Kidney (tissue), 14 donors: ENCODE measurements around the gene FBXO24. TPM values are rescaled to one million over a fixed set of nuclear protein-coding genes. Genes with fewer than 3 reads are reported as not detected.

Experiments
- DNase-seq, 5 donors: peaks; one replicate each; pipeline ENCODE4 v3.0.0-alpha.2; 2013 to 2020
- FAIRE-seq: peaks from 2 replicates; lab custom pipeline; 2012; peaks lifted over from hg19 to GRCh38; lab: Jason Lieb, UNC
- H3K27ac ChIP-seq, 2 donors: one replicate each; pipeline ENCODE4 v1.7.0; 2013; ENCODE audit warnings: low read depth in 2 of 2, low read length in 2 of 2, inconsistent platforms in 1 of 2
- H3K27me3 ChIP-seq: one replicate; pipeline ENCODE4 v1.7.1; 2013; ENCODE audit warnings: low read length, inconsistent platforms; ENCODE audit not compliant: control insufficient read depth, insufficient read depth
- H3K36me3 ChIP-seq, 3 donors: one replicate each; pipeline versions ENCODE4 v1.7.0 to v1.7.1; 2013; ENCODE audit warnings: low read length in 3 of 3, control low read depth in 1 of 3, inconsistent platforms in 1 of 3; ENCODE audit not compliant: insufficient read depth in 3 of 3, control insufficient read depth in 2 of 3
- H3K4me1 ChIP-seq, 3 donors: one replicate each; pipeline versions ENCODE4 v1.7.0 to v1.7.1; 2013; ENCODE audit warnings: low read length in 3 of 3, inconsistent platforms in 1 of 3, low read depth in 1 of 3; ENCODE audit not compliant: control insufficient read depth in 2 of 3, insufficient read depth in 2 of 3
- H3K4me3 ChIP-seq, 3 donors: one replicate each; pipeline versions ENCODE4 v1.7.0 to v1.8.1; 2013; ENCODE audit warnings: low read length in 3 of 3, control low read depth in 1 of 3, inconsistent platforms in 1 of 3
- H3K9ac ChIP-seq, 3 donors: one replicate each; pipeline versions ENCODE4 v1.7.0 to v1.7.1; 2013; ENCODE audit warnings: low read length in 3 of 3, control low read depth in 1 of 3, inconsistent platforms in 1 of 3
- H3K9me3 ChIP-seq, 3 donors: one replicate each; pipeline versions ENCODE4 v1.7.0 to v1.7.1; 2013; ENCODE audit warnings: low read length in 3 of 3, control low read depth in 1 of 3, inconsistent platforms in 1 of 3; ENCODE audit not compliant: control insufficient read depth in 2 of 3, insufficient read depth in 1 of 3
- CTCF ChIP-seq: IDR thresholded peaks from 3 replicates; pipeline ENCODE4 v1.5.1; 2012; ENCODE audit warnings: mild to moderate bottlenecking, moderate library complexity, borderline replicate concordance; ENCODE audit not compliant: insufficient read depth; ENCODE audit errors: extremely low read depth
- intact Hi-C: fragments of 100-400 bp; cut with DNase I; formaldehyde crosslinking; loops from one replicate; pipeline ENCODE4 v1.11.1; 2022
- polyA plus RNA-seq: library from polyadenylated mRNA; stranded (reverse); fragments of 350-450 nt; fragmentation: Illumina TruSeq; extraction: RNeasy Lipid Tissue Mini Kit (QIAGEN cat#74804); gene quantifications from one replicate; pipeline ENCODE4 v1.2.3, GENCODE V29; 2014; ENCODE audit warnings: low read depth, low replicate concordance; ENCODE audit not compliant: insufficient read depth
- total RNA-seq: library from RNA; stranded (reverse); fragmentation: NEBNext Ultra II Directional; extraction: Animal tissue kit (Norgen Biotek cat#: 25700); gene quantifications from one replicate; pipeline ENCODE4 v1.2.1, GENCODE V29; 2021
- donor health status: control.
- donor health status: control.
- donor health status: control.
- donor health status: control.
- donor health status: control.
- donor health status: DM: yes; HTN: yes; CAD: no.
- donor health status: Normal renal cell carcinoma (clear cell type).

FBXO24 gene
- total and polyA plus RNA-seq, 2 donors from 2014 or later: 0.60 to 0.95 TPM

- FAIRE-seq: no peak
- no peaks in the 10 kb centered on the region for H3K27me3 ChIP-seq
- intact Hi-C loops: loop anchor here (10.0 kb wide), 1 partner anchor 106 kb away; no protein-coding TSS in a partner anchor
- no peak overlapping the region for H3K27ac ChIP-seq
- peaks cover 10 to 45% (median 35%) of the 10 kb centered on the region in 3 donors for H3K36me3 ChIP-seq
- TF ChIP-seq CTCF: no peak
- H3K9me3 ChIP-seq: no peaks in the 10 kb centered on the region
- peaks cover 0 to 7% (median 0%) of the 10 kb centered on the region in 3 donors for H3K4me1 ChIP-seq
- DNase-seq: peak in 1 of 5 donors; percentile 66
- no peak overlapping the region for H3K4me3 ChIP-seq
- no peak overlapping the region for H3K9ac ChIP-seq
Observed at GRCh38 chr7:100578246-100579183, 7.6 kb upstream of the FBXO24 start.

GRCh38 chr7:100580466-100581283 lies 5.5 kb upstream of the FBXO24 start:
- no peak for DNase-seq
- H3K36me3 ChIP-seq: peaks cover 10 to 42% (median 33%) of the 10 kb centered on the region in 3 donors
- no peak overlapping the region for H3K9ac ChIP-seq
- peaks cover 0 to 24% (median 7%) of the 10 kb centered on the region in 3 donors for H3K4me1 ChIP-seq
- FAIRE-seq: no peak
- TF ChIP-seq CTCF: no peak
- H3K4me3 ChIP-seq: no peak overlapping the region
- no peak overlapping the region for H3K27ac ChIP-seq
- no peaks in the 10 kb centered on the region for H3K9me3 ChIP-seq
- intact Hi-C loops: no loop called here
- H3K27me3 ChIP-seq: no peaks in the 10 kb centered on the region

- H3K27ac ChIP-seq: no peak overlapping the region
- DNase-seq (peak in 2 of 5 donors; percentile 40 to 72), FAIRE-seq (no peak)
- H3K4me3 ChIP-seq: no peak overlapping the region
- H3K36me3 ChIP-seq: peaks cover 10 to 34% (median 30%) of the 10 kb centered on the region in 3 donors
- H3K4me1 ChIP-seq: peaks cover 0 to 27% (median 7%) of the 10 kb centered on the region in 3 donors
- H3K27me3 ChIP-seq: no peaks in the 10 kb centered on the region
- H3K9ac ChIP-seq: no peak overlapping the region
- TF ChIP-seq CTCF: no peak
- H3K9me3 ChIP-seq: no peaks in the 10 kb centered on the region
- intact Hi-C loops: no loop called here
Observed at GRCh38 chr7:100582041-100582579, 4.0 kb upstream of the FBXO24 start.
